SK-N-SH (cell line): Measurements from ENCODE around the gene HLA-A. TPM values are rescaled to one million over a fixed set of nuclear protein-coding genes. Genes with fewer than 3 reads are reported as not detected.

Experiments used
- CTCF ChIA-PET: fragments of 300-600, 350-600 bp; formaldehyde crosslinking; extraction: SDS; loops from one replicate; lab custom pipeline; 2021; lab: Yijun Ruan, JAX
- POLR2A ChIA-PET: fragments of 350-600 bp; sonication (Branson Sonifier 250); formaldehyde crosslinking; extraction: SDS; loops from one replicate; lab custom pipeline; 2020; ENCODE audit warnings: antibody characterized with exemption, inconsistent platforms; lab: Yijun Ruan, JAX
- DNase-seq: peaks from one replicate; pipeline ENCODE4 v3.0.0; 2012
- H2AFZ ChIP-seq: fragments of 200-600 bp; sonication (generic); 2 replicates; pipeline ENCODE4 v1.8.1; 2016; ENCODE audit warnings: antibody characterized with exemption, mild to moderate bottlenecking, low read depth
- H3F3A ChIP-seq: fragments of 200-600 bp; sonication (generic); replicated peaks from 2 replicates; pipeline ENCODE3; 2016; ENCODE audit warnings: antibody characterized with exemption, mild to moderate bottlenecking; ENCODE audit not compliant: insufficient read depth
- H3K27ac ChIP-seq, 2 experiments: fragments of 200-500 bp in 1 of 2; fragments of 200-600 bp in 1 of 2; sonication (Bioruptor generic) in 1 of 2; sonication (generic), shearing (Covaris generic) in 1 of 2; 2 replicates each; pipeline versions ENCODE4 v1.5.1 to v1.6.1; 2014 to 2016; ENCODE audit warnings: low read depth in 2 of 2, inconsistent platforms in 1 of 2, low read length in 1 of 2, mild to moderate bottlenecking in 1 of 2, mixed read lengths in 1 of 2
- H3K27me3 ChIP-seq: fragments of 200-600 bp; sonication (generic), shearing (Covaris generic); 2 replicates; pipeline ENCODE4 v1.6.1; 2016; ENCODE audit warnings: mixed run types; ENCODE audit not compliant: insufficient read depth
- H3K36me3 ChIP-seq, 2 experiments: fragments of 200-500 bp in 1 of 2; fragments of 200-600 bp in 1 of 2; sonication (Bioruptor generic) in 1 of 2; sonication (generic) in 1 of 2; replicated peaks in 1 of 2; 2 replicates each; pipeline versions ENCODE3 to v1.5.1; 2014 to 2016; ENCODE audit warnings: low read length in 1 of 2, mild to moderate bottlenecking in 1 of 2; ENCODE audit not compliant: insufficient read depth in 2 of 2, control insufficient read depth in 1 of 2
- H3K4me1 ChIP-seq, 2 experiments: fragments of 200-500 bp in 1 of 2; fragments of 200-600 bp in 1 of 2; sonication (Bioruptor generic) in 1 of 2; sonication (generic), shearing (Covaris generic) in 1 of 2; 2 replicates each; pipeline versions ENCODE4 v1.5.1 to v1.6.1; 2014 to 2016; ENCODE audit warnings: low read depth in 1 of 2, low read length in 1 of 2, mixed run types in 1 of 2; ENCODE audit not compliant: insufficient read depth in 2 of 2, control insufficient read depth in 1 of 2
- H3K4me2 ChIP-seq: fragments of 200-600 bp; sonication (generic), shearing (Covaris generic); 2 replicates; pipeline ENCODE4 v1.6.1; 2017; ENCODE audit warnings: mixed run types
- H3K4me3 ChIP-seq, 2 experiments: fragments of 200-500 bp in 1 of 2; fragments of 200-600 bp in 1 of 2; sonication (Bioruptor generic) in 1 of 2; sonication (generic), shearing (Covaris generic) in 1 of 2; 2 replicates each; pipeline versions ENCODE4 v1.5.1 to v1.8.1; 2014 to 2016; ENCODE audit warnings: low read depth in 2 of 2, inconsistent platforms in 1 of 2, low read length in 1 of 2, mild to moderate bottlenecking in 1 of 2, mixed read lengths in 1 of 2, moderate library complexity in 1 of 2
- H3K79me2 ChIP-seq: fragments of 200-600 bp; sonication (generic); 2 replicates; pipeline ENCODE4 v1.8.1; 2017; ENCODE audit warnings: mild to moderate bottlenecking; ENCODE audit not compliant: insufficient read depth
- H3K9ac ChIP-seq: fragments of 200-600 bp; sonication (generic); 2 replicates; pipeline ENCODE4 v1.6.1; 2017; ENCODE audit warnings: mixed run types
- H3K9me2 ChIP-seq: fragments of 200-600 bp; sonication (generic); 2 replicates; pipeline ENCODE4 v1.6.1; 2017; ENCODE audit warnings: mixed run types
- H3K9me3 ChIP-seq: fragments of 200-600 bp; sonication (generic); 2 replicates; pipeline ENCODE4 v1.6.1; 2017; ENCODE audit warnings: mixed run types, mild to moderate bottlenecking, moderate library complexity
- H4K20me1 ChIP-seq: fragments of 200-600 bp; sonication (generic); 2 replicates; pipeline ENCODE4 v1.6.1; 2017; ENCODE audit warnings: mild to moderate bottlenecking, mixed run types; ENCODE audit not compliant: insufficient read depth
- ELF1 ChIP-seq: IDR thresholded peaks from 2 replicates; pipeline ENCODE4 v1.4.0; 2012
- EP300 ChIP-seq, 2 experiments: IDR thresholded peaks; 2 replicates each; pipeline versions ENCODE4 v1.4.0 to v1.6.1; 2012; ENCODE audit warnings: borderline replicate concordance in 1 of 2, low read depth in 1 of 2, low read length in 1 of 2
- FOSL2 ChIP-seq: IDR thresholded peaks from 2 replicates; pipeline ENCODE4 v1.4.0; 2012; ENCODE audit warnings: low read depth, mild to moderate bottlenecking, moderate library complexity, borderline replicate concordance
- FOXJ3 ChIP-seq: sonication (generic); formaldehyde crosslinking; IDR thresholded peaks from 2 replicates; pipeline ENCODE4 v1.5.1; 2020; ENCODE audit warnings: mild to moderate bottlenecking, missing genetic modification reagents
- FOXM1 ChIP-seq: IDR thresholded peaks from 2 replicates; pipeline ENCODE4 v1.4.0; 2012; ENCODE audit warnings: low read depth, mild to moderate bottlenecking
- GATA2 ChIP-seq: sonication (generic); formaldehyde crosslinking; IDR thresholded peaks from 2 replicates; pipeline ENCODE4 v1.5.0; 2020; ENCODE audit warnings: mild to moderate bottlenecking, missing genetic modification reagents
- JUND ChIP-seq: IDR thresholded peaks from 2 replicates; pipeline ENCODE4 v1.4.0; 2012
- MAX ChIP-seq: IDR thresholded peaks from 2 replicates; pipeline ENCODE4 v1.4.0; 2012; ENCODE audit warnings: low read depth
- MXI1 ChIP-seq: IDR thresholded peaks from 2 replicates; pipeline ENCODE4 v1.6.1; 2012; ENCODE audit warnings: mild to moderate bottlenecking, low read depth, low read length, improper control_type of control experiment
- NFIC ChIP-seq: IDR thresholded peaks from 2 replicates; pipeline ENCODE4 v1.4.0; 2012; ENCODE audit warnings: borderline replicate concordance
- NRF1 ChIP-seq: IDR thresholded peaks from 2 replicates; pipeline ENCODE4 v1.6.1; 2012; ENCODE audit warnings: low read depth, mild to moderate bottlenecking, low read length
- POLR2AphosphoS5 ChIP-seq: IDR thresholded peaks from 2 replicates; pipeline ENCODE4 v1.6.1; 2012; ENCODE audit warnings: low read depth, low read length
- RCOR1 ChIP-seq: fragments of 150-350 bp; IDR thresholded peaks from 2 replicates; pipeline ENCODE4 v1.6.1; 2017; ENCODE audit warnings: antibody characterized with exemption, low read length
- RFX5 ChIP-seq: IDR thresholded peaks from 2 replicates; pipeline ENCODE4 v1.6.1; 2012; ENCODE audit warnings: mild to moderate bottlenecking, improper control_type of control experiment, low read length
- RXRA ChIP-seq: IDR thresholded peaks from 2 replicates; pipeline ENCODE4 v1.4.0; 2012; ENCODE audit warnings: low read depth, mild to moderate bottlenecking, borderline replicate concordance
- SIN3A ChIP-seq: IDR thresholded peaks from 2 replicates; pipeline ENCODE4 v1.6.1; 2012; ENCODE audit warnings: low read depth, mild to moderate bottlenecking, low read length, moderate library complexity, borderline replicate concordance
- SMC3 ChIP-seq: IDR thresholded peaks from 2 replicates; pipeline ENCODE4 v1.6.1; 2012; ENCODE audit warnings: low read depth, low read length, improper control_type of control experiment
- TEAD4 ChIP-seq: IDR thresholded peaks from 2 replicates; pipeline ENCODE4 v1.4.0; 2012; ENCODE audit warnings: mild to moderate bottlenecking, borderline replicate concordance; ENCODE audit not compliant: insufficient read depth
- USF1 ChIP-seq: IDR thresholded peaks from 2 replicates; pipeline ENCODE4 v1.4.0; 2012; ENCODE audit warnings: low read depth, borderline replicate concordance
- YY1 ChIP-seq: IDR thresholded peaks from 2 replicates; pipeline ENCODE4 v1.4.0; 2012; ENCODE audit warnings: low read depth, mild to moderate bottlenecking
- ZBTB33 ChIP-seq: IDR thresholded peaks from 2 replicates; pipeline ENCODE4 v1.4.0; 2012; ENCODE audit warnings: low read depth, borderline replicate concordance
- WGBS: methylation state at CpG from one replicate; pipeline ENCODE4 v1.1.6; 2017; ENCODE audit warnings: low lambda C conversion rate; 5-methylcytosine and 5-hydroxymethylcytosine counted together
- polyA plus RNA-seq, 3 experiments: library from polyadenylated mRNA; depleted of rRNA; stranded (reverse); fragments of >200 nt; gene quantifications; 2 replicates each; pipeline ENCODE4 v1.2.3, GENCODE V29; 2012

HLA-A gene
- polyA plus RNA-seq, 1 of the 3 experiments (the other 2 are of a cell fraction), result 312 TPM

- 7% methylated on average over 3 of the region's 3 CpGs for WGBS
- Histone ChIP-seq H3K9me3 (no peaks in the 10 kb centered on the region), H3K27me3 (no peaks in the 10 kb centered on the region), H3K4me1 (peaks cover 17 to 26% of the 10 kb centered on the region in 2 experiments; a peak in 3 of 4 replicates), H3K4me2 (peak overlapping the region; percentile 68), H4K20me1 (no peaks in the 10 kb centered on the region), H3K79me2 (no peaks in the 10 kb centered on the region), H3K4me3 (peak overlapping the region; percentile 25 to 44), H3K9ac (0 out of 2 replicates have a peak overlapping the region, but pooled peaks have one; percentile 48), H3K27ac (peak overlapping the region; percentile 70 to 100), H3K36me3 (no peaks in the 10 kb centered on the region), H2AFZ (peak overlapping the region; percentile 49), H3F3A (peaks cover 16% of the 10 kb centered on the region), H3K9me2 (no peaks in the 10 kb centered on the region)
- DNase-seq, result peak; percentile 47
- CTCF ChIA-PET, result interaction anchor here (0.9 to 4.3 kb wide), 4 partner anchors 12 to 254 kb away, joined by 3 to 22 read pairs (median 3); no protein-coding TSS in a partner anchor
- POLR2A ChIA-PET, result interaction anchor here (0.7 to 1.7 kb wide), 2 partner anchors 12 to 96 kb away, joined by 3 to 15 read pairs; no protein-coding TSS in a partner anchor
- no peak for TF ChIP-seq EP300 (IDR thresholded peaks at IDR 0.05; ENCODE audit: borderline replicate concordance in 1 of 2, low read depth in 1 of 2, low read length in 1 of 2)
- TF ChIP-seq MAX, result no peak
- no peak for TF ChIP-seq ELF1
- TF ChIP-seq TEAD4, result no peak
- TF ChIP-seq YY1, result no peak
- no peak for TF ChIP-seq USF1
- no peak for TF ChIP-seq ZBTB33
- no peak for TF ChIP-seq NFIC
Observed at GRCh38 chr6:29964518-29964886, 22.2 kb downstream of the HLA-A start.

GRCh38 chr6:29964887-29965562, 22.7 kb downstream of the HLA-A start:
- ChIA-PET POLR2A (interaction anchor here (0.7 to 1.7 kb wide), 2 partner anchors 11 to 95 kb away, joined by 3 to 15 read pairs; no protein-coding TSS in a partner anchor), CTCF (interaction anchor here (0.9 to 4.3 kb wide), 5 partner anchors 11 to 254 kb away, joined by 3 to 22 read pairs (median 3); no protein-coding TSS in a partner anchor)
- peak; percentile 65 for DNase-seq
- Histone ChIP-seq H3K9ac (peak overlapping the region; percentile 48; the same call in 1 of the 2 replicates), H3K4me3 (peak overlapping the region; percentile 25 to 44), H3K79me2 (no peaks in the 10 kb centered on the region), H3K36me3 (no peaks in the 10 kb centered on the region), H3K4me2 (peak overlapping the region; percentile 68), H3K27ac (peak overlapping the region; percentile 70 to 100), H3K4me1 (peaks cover 17 to 26% of the 10 kb centered on the region in 2 experiments; a peak in 3 of 4 replicates), H2AFZ (peak overlapping the region; percentile 49), H3K27me3 (no peaks in the 10 kb centered on the region), H3K9me2 (no peaks in the 10 kb centered on the region), H4K20me1 (no peaks in the 10 kb centered on the region), H3F3A (peaks cover 16% of the 10 kb centered on the region), H3K9me3 (no peaks in the 10 kb centered on the region)
- 3% methylated on average over 7 of the region's 7 CpGs for WGBS
- TF ChIP-seq YY1 (no peak), FOXM1 (no peak), POLR2AphosphoS5 (peak; percentile 59; the same call in 1 of the 2 replicates), RXRA (no peak; the same call in 1 of the 2 replicates), SIN3A (0 out of 2 replicates have a peak, but pooled peaks have one; percentile 61), FOSL2 (peak; percentile 76; the same call in 1 of the 2 replicates), RFX5 (peak; percentile 17; the same call in 1 of the 2 replicates), MXI1 (peak; percentile 74; the same call in 1 of the 2 replicates), ELF1 (peak; percentile 21; the same call in 1 of the 2 replicates), JUND (peak; percentile 74), GATA2 (CRISPR knock-in tag) (0 out of 2 replicates have a peak, but pooled peaks have one; percentile 10), MAX (0 out of 2 replicates have a peak, but pooled peaks have one; percentile 62), SMC3 (no peak), NRF1 (no peak), EP300 (IDR thresholded peaks at IDR 0.05; ENCODE audit: borderline replicate concordance in 1 of 2, low read depth in 1 of 2, low read length in 1 of 2) (peak; percentile 57 to 63; a peak in 2 of 4 replicates), FOXJ3 (CRISPR knock-in tag) (no peak), RCOR1 (0 out of 2 replicates have a peak, but pooled peaks have one; percentile 48)
